ENCODE measurements around the gene HOXB1.
"Not testable (repeated sequence)": the region's sequence is repeated elsewhere in the genome, so short reads cannot be mapped to it uniquely, and the experiment has no call there.

HOXB1 gene

GRCh38 chr17:48513666-48514455, 16.9 kb downstream of the HOXB1 start:
- no peak for DNase-seq

GRCh38 chr17:48513097-48513496, 17.7 kb downstream of the HOXB1 start:
- DNase-seq: no peak

- DNase-seq: no peak
These were observed 19.8 kb downstream of the HOXB1 start for GRCh38 chr17:48510761-48511604.

GRCh38 chr17:48510381-48510760, 20.4 kb downstream of the HOXB1 start:
- no peak for DNase-seq

- not testable (repeated sequence) for DNase-seq
These were observed 21.1 kb downstream of the HOXB1 start for GRCh38 chr17:48509708-48510107.

GRCh38 chr17:48506246-48506645, 24.6 kb downstream of the HOXB1 start:
- DNase-seq: no peak

GRCh38 chr17:48505788-48506187, 25.0 kb downstream of the HOXB1 start:
- peak; percentile 75 for DNase-seq

- DNase-seq: no peak
These were observed 25.9 kb downstream of the HOXB1 start for GRCh38 chr17:48504953-48505352.

- no peak for DNase-seq
These were observed 27.1 kb downstream of the HOXB1 start for GRCh38 chr17:48503747-48504146.

GRCh38 chr17:48502901-48503300, 27.9 kb downstream of the HOXB1 start:
- DNase-seq: no peak

- DNase-seq: no peak
These were observed 28.5 kb downstream of the HOXB1 start for GRCh38 chr17:48502312-48502711.

- peak; percentile 42 for DNase-seq
These were observed 30.1 kb downstream of the HOXB1 start for GRCh38 chr17:48500435-48501426.

GRCh38 chr17:48499735-48500434, 30.9 kb downstream of the HOXB1 start:
- no peak for DNase-seq

GRCh38 chr17:48499248-48499647, 31.6 kb downstream of the HOXB1 start:
- DNase-seq: no peak

- peak; percentile 88 for DNase-seq
These were observed 32.5 kb downstream of the HOXB1 start for GRCh38 chr17:48498164-48498850.

- no peak for DNase-seq
These were observed 33.7 kb downstream of the HOXB1 start for GRCh38 chr17:48497103-48497502.

- no peak for DNase-seq
These were observed 36.5 kb downstream of the HOXB1 start for GRCh38 chr17:48494335-48494734.

GRCh38 chr17:48492401-48493298, 38.2 kb downstream of the HOXB1 start:
- DNase-seq: peak; percentile 74

- DNase-seq: no peak
These were observed 39.1 kb downstream of the HOXB1 start for GRCh38 chr17:48491527-48492273.

GRCh38 chr17:48490451-48490892, 40.3 kb downstream of the HOXB1 start:
- DNase-seq: no peak

All from NCI-H1092 (cell line).